Measurements from ENCODE around the gene MFN1. TPM values are rescaled to one million over a fixed set of nuclear protein-coding genes. Genes with fewer than 3 reads are reported as not detected.

Gene MFN1
- total RNA-seq, 1 donor from 2014 or later, result 42.7 TPM

GRCh38 chr3:179432451-179432850 lies 84.9 kb downstream of the MFN1 start:
- Mint-ChIP-seq H3K4me3 (no peak overlapping the region), H3K9me3 (no peaks in the 10 kb centered on the region), H3K27ac (ENCODE audit: unreplicated experiment) (no peak overlapping the region), H3K4me1 (peaks cover 20% of the 10 kb centered on the region), H3K27me3 (ENCODE audit: low read depth) (no peaks in the 10 kb centered on the region), H3K36me3 (ENCODE audit: low read depth) (no peaks in the 10 kb centered on the region)
- no peak for DNase-seq (ENCODE audit: low read depth, low spot score)
- no peak for TF ChIP-seq CTCF (conservative IDR thresholded peaks at IDR 0.05)

GRCh38 chr3:179436517-179436916 lies 89.0 kb downstream of the MFN1 start:
- Mint-ChIP-seq H3K4me3 (no peak overlapping the region), H3K27me3 (ENCODE audit: low read depth) (no peaks in the 10 kb centered on the region), H3K36me3 (ENCODE audit: low read depth) (no peaks in the 10 kb centered on the region), H3K27ac (ENCODE audit: unreplicated experiment) (no peak overlapping the region), H3K4me1 (peaks cover 20% of the 10 kb centered on the region), H3K9me3 (no peaks in the 10 kb centered on the region)
- no peak for DNase-seq (ENCODE audit: low read depth, low spot score)
- TF ChIP-seq CTCF (conservative IDR thresholded peaks at IDR 0.05), result no peak

- no peaks in the 10 kb centered on the region for H3K36me3 Mint-ChIP-seq (ENCODE audit: low read depth)
- no peak overlapping the region for H3K4me3 Mint-ChIP-seq
- TF ChIP-seq CTCF (conservative IDR thresholded peaks at IDR 0.05), result no peak
- H3K27ac Mint-ChIP-seq (ENCODE audit: unreplicated experiment), result no peak overlapping the region
- H3K27me3 Mint-ChIP-seq (ENCODE audit: low read depth), result no peaks in the 10 kb centered on the region
- H3K4me1 Mint-ChIP-seq, result peaks cover 3% of the 10 kb centered on the region
- no peaks in the 10 kb centered on the region for H3K9me3 Mint-ChIP-seq
- DNase-seq (ENCODE audit: low read depth, low spot score), result no peak
These were observed 91.3 kb downstream of the MFN1 start for GRCh38 chr3:179438841-179439240.

Other genes starting within 250 kb of the MFN1 start
- gene PIK3CA, start 199.4 kb upstream of the MFN1 start, total RNA-seq, result 14.1 and 15.3 TPM in 2 replicates
- gene KCNMB3, start 96.6 kb upstream of the MFN1 start, total RNA-seq, result 3.1 and 3.3 TPM in 2 replicates
- gene ZNF639, start 24.7 kb upstream of the MFN1 start, total RNA-seq, result 44.6 and 47.7 TPM in 2 replicates
- gene GNB4, start 103.8 kb downstream of the MFN1 start, total RNA-seq, result 36.7 and 37.3 TPM in 2 replicates
- 103 and 111 TPM in 2 replicates for gene ACTL6A, start 215.2 kb downstream of the MFN1 start, total RNA-seq

Measured in neural crest cell (in vitro differentiated cells).